ENCODE results near the gene FAM186B. TPM values are rescaled to one million over a fixed set of nuclear protein-coding genes. Genes with fewer than 3 reads are reported as not detected.
A peak's percentile ranks its signal among the peaks of the same experiment; 100 is the strongest.

FAM186B gene
- total RNA-seq, 1 experiment from 2014 or later: 0.46 TPM

DNA sequence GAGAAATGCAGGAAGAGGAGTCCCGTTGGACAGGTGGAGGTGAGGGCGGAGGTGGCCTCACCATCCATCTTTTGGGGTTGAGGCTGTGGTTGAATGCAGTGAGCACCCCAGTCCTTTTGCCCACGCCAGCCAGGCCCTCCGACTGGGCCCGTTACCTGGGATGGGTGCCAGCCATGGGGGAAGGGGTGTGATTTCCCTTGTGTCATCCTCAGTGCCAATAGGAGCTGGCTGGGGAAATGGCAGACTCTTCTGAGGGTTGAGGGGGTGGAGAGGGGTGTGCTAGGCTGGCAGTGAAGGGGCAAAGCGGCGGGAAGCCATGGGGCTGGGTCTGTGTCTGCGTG, 57.0 kb downstream of the FAM186B start:
- no peak overlapping the region for H4K8ac ChIP-seq (replicated peaks; ENCODE audit: insufficient read length, low read depth, low read length)
- Mint-ChIP-seq H3K27ac (no peak overlapping the region), H3K4me1 (peaks cover 11 to 37% of the 10 kb centered on the region in 2 experiments), H3K36me3 (ENCODE audit: insufficient read depth in 1 of 3, low read depth in 3 of 3) (no peaks in the 10 kb centered on the region), H3K9me3 (no peaks in the 10 kb centered on the region), H3K27me3 (ENCODE audit: low read depth) (peaks cover 85% of the 10 kb centered on the region), H3K4me3 (peak overlapping the region in 1 of 2 experiments; percentile 57; a peak in 1 of 5 replicates)
- no peak overlapping the region for H3K18ac ChIP-seq (ENCODE audit: insufficient read length, low read depth, low read length)
- no peak overlapping the region for H3T11ph ChIP-seq (ENCODE audit: low read length)
- no peak overlapping the region; the same call in 1 of the 2 replicates for H3K14ac ChIP-seq (ENCODE audit: insufficient read depth, low read length)
- H2BK20ac ChIP-seq (ENCODE audit: low read depth, low read length, poor library complexity, severe bottlenecking): no peak overlapping the region
- H4K20me1 ChIP-seq (ENCODE audit: control insufficient read depth, insufficient read depth, insufficient read length): no peaks in the 10 kb centered on the region
- H3K79me2 ChIP-seq (ENCODE audit: insufficient read depth, low read length): no peaks in the 10 kb centered on the region
- peaks cover 16% of the 10 kb centered on the region; the same call in 1 of the 2 replicates for H3K27me3 ChIP-seq (ENCODE audit: insufficient read depth, low read length)
- H3K9me3 ChIP-seq (ENCODE audit: control insufficient read depth, low read depth, low read length): no peaks in the 10 kb centered on the region
- H3K4me1 ChIP-seq (ENCODE audit: insufficient read depth, low read length): no peaks in the 10 kb centered on the region
- no peak overlapping the region for H2BK12ac ChIP-seq (ENCODE audit: insufficient read length, low read depth, low read length)
- no peak overlapping the region for H2AK5ac ChIP-seq (ENCODE audit: insufficient read length, low read length)
- H3K9ac ChIP-seq (ENCODE audit: extremely low read depth, insufficient read length, low read length): no peak overlapping the region
- no peak overlapping the region for H4K5ac ChIP-seq (ENCODE audit: insufficient read length, low read depth, low read length)
- H3K23me2 ChIP-seq (ENCODE audit: insufficient read length, low read depth, low read length, poor library complexity, severe bottlenecking): peaks cover 11% of the 10 kb centered on the region
- H2AFZ ChIP-seq (ENCODE audit: low read length): no peak overlapping the region
- H2BK5ac ChIP-seq (ENCODE audit: insufficient read length, low read length): no peak overlapping the region
- H3K23ac ChIP-seq (ENCODE audit: insufficient read length, low read depth, low read length): no peak overlapping the region
- no peak overlapping the region for H2BK120ac ChIP-seq (ENCODE audit: low read depth, low read length, poor library complexity, severe bottlenecking)
- no peak overlapping the region for H2BK15ac ChIP-seq (ENCODE audit: low read depth, low read length)
- peak overlapping the region; percentile 74 for H3K4me2 ChIP-seq (ENCODE audit: insufficient read depth, insufficient read length, low read length)
- no peak overlapping the region for H4K91ac ChIP-seq (ENCODE audit: insufficient read length, low read depth, low read length)
- H3K56ac ChIP-seq (ENCODE audit: insufficient read length, low read depth, low read length): no peak overlapping the region
- no peak overlapping the region for H3K4ac ChIP-seq (ENCODE audit: low read depth, low read length)
- TF ChIP-seq, protein P1, sequence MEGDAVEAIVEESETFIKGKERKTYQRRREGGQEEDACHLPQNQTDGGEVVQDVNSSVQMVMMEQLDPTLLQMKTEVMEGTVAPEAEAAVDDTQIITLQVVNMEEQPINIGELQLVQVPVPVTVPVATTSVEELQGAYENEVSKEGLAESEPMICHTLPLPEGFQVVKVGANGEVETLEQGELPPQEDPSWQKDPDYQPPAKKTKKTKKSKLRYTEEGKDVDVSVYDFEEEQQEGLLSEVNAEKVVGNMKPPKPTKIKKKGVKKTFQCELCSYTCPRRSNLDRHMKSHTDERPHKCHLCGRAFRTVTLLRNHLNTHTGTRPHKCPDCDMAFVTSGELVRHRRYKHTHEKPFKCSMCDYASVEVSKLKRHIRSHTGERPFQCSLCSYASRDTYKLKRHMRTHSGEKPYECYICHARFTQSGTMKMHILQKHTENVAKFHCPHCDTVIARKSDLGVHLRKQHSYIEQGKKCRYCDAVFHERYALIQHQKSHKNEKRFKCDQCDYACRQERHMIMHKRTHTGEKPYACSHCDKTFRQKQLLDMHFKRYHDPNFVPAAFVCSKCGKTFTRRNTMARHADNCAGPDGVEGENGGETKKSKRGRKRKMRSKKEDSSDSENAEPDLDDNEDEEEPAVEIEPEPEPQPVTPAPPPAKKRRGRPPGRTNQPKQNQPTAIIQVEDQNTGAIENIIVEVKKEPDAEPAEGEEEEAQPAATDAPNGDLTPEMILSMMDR (conservative IDR thresholded peaks at IDR 0.05): no peak
- DNase-seq: no peak
- H3K79me1 ChIP-seq (ENCODE audit: insufficient read depth, low read depth, low read length, poor library complexity, severe bottlenecking): no peaks in the 10 kb centered on the region
- H3K27ac ChIP-seq (ENCODE audit: insufficient read length, low read depth, low read length): no peak overlapping the region
- no CpG with 5 or more reads among the region's 8 CpGs for WGBS (ENCODE audit: extremely low coverage, insufficient read length, low lambda C conversion rate)
